ENCODE measurements around the gene ANG.

Gene ANG

GRCh38 chr14:20742132-20742531 is 53.6 kb downstream of the ANG start:
- Histone ChIP-seq H3K27me3 (ENCODE audit: insufficient read depth, poor library complexity, severe bottlenecking) (no peaks in the 10 kb centered on the region), H3K27ac (replicated peaks) (no peak overlapping the region), H3K4me3 (replicated peaks; ENCODE audit: insufficient read depth, low read length) (no peak overlapping the region)
- DNase-seq (ENCODE audit: low read depth in 1 of 2, low spot score in 1 of 2): no peak
- no peak for TF ChIP-seq GABPA (IDR thresholded peaks at IDR 0.05; ENCODE audit: low read depth)
- no peak for TF ChIP-seq POLR2AphosphoS5 (IDR thresholded peaks at IDR 0.05; ENCODE audit: low read depth)
- no peak for TF ChIP-seq SPI1 (IDR thresholded peaks at IDR 0.05; ENCODE audit: borderline replicate concordance, low read depth)
- no peak for TF ChIP-seq CTCF (IDR thresholded peaks at IDR 0.05; ENCODE audit: insufficient read depth, low read length)
- TF ChIP-seq REST (IDR thresholded peaks at IDR 0.05; ENCODE audit: insufficient replicate concordance, low read depth): no peak

- no peak for DNase-seq (ENCODE audit: low read depth in 1 of 2, low spot score in 1 of 2)
- TF ChIP-seq POLR2AphosphoS5 (IDR thresholded peaks at IDR 0.05; ENCODE audit: low read depth) (no peak), REST (IDR thresholded peaks at IDR 0.05; ENCODE audit: insufficient replicate concordance, low read depth) (no peak), SPI1 (IDR thresholded peaks at IDR 0.05; ENCODE audit: borderline replicate concordance, low read depth) (no peak), GABPA (IDR thresholded peaks at IDR 0.05; ENCODE audit: low read depth) (no peak)
- H3K27ac ChIP-seq (replicated peaks): no peak overlapping the region
- H3K4me3 ChIP-seq (replicated peaks; ENCODE audit: insufficient read depth, low read length): no peak overlapping the region
- H3K27me3 ChIP-seq (ENCODE audit: insufficient read depth, poor library complexity, severe bottlenecking): no peaks in the 10 kb centered on the region
Observed at GRCh38 chr14:20743556-20743955, 55.0 kb downstream of the ANG start.
